NCI-H2107 (cell line): Measurements from ENCODE around the gene CDIP1.

ENCODE experiments used
- DNase-seq: peaks from one replicate; lab custom pipeline; 2025; lab: John Stamatoyannopoulos, UW

Gene CDIP1

GRCh38 chr16:4488499-4488967 is 50.0 kb downstream of the CDIP1 start:
- DNase-seq: no peak

- no peak for DNase-seq
These were observed 50.5 kb downstream of the CDIP1 start for GRCh38 chr16:4487955-4488498.

- no peak for DNase-seq
These were observed 52.3 kb downstream of the CDIP1 start for GRCh38 chr16:4486126-4486893.

- no peak for DNase-seq
These were observed 56.6 kb downstream of the CDIP1 start for GRCh38 chr16:4481963-4482362.

GRCh38 chr16:4481526-4481925 is 57.0 kb downstream of the CDIP1 start:
- no peak for DNase-seq

- no peak for DNase-seq
These were observed 60.6 kb downstream of the CDIP1 start for GRCh38 chr16:4477966-4478365.

GRCh38 chr16:4475880-4476788 is 62.4 kb downstream of the CDIP1 start, which contains the start of gene HMOX2:
Gene HMOX2 (plus strand): TSS chr16:4476398. CDS start chr16:4505525, 29,127 bp downstream.
- peak; percentile 86 for DNase-seq

GRCh38 chr16:4474192-4474961 is 64.2 kb downstream of the CDIP1 start, which contains the start of gene NMRAL1:
Gene NMRAL1 (minus strand): TSS chr16:4474625. CDS start chr16:4474132, 493 bp downstream.
- no peak for DNase-seq

- no peak for DNase-seq
These were observed 65.7 kb downstream of the CDIP1 start for GRCh38 chr16:4472880-4473279.

GRCh38 chr16:4471869-4472268 is 66.7 kb downstream of the CDIP1 start:
- no peak for DNase-seq

GRCh38 chr16:4468972-4469371 is 69.6 kb downstream of the CDIP1 start:
- no peak for DNase-seq

GRCh38 chr16:4467916-4468315 is 70.7 kb downstream of the CDIP1 start:
- DNase-seq: no peak

- DNase-seq: no peak
These were observed 72.4 kb downstream of the CDIP1 start for GRCh38 chr16:4465977-4466779.

- DNase-seq: no peak
These were observed 74.9 kb downstream of the CDIP1 start for GRCh38 chr16:4463522-4464163.

GRCh38 chr16:4461250-4462085 is 77.1 kb downstream of the CDIP1 start:
- DNase-seq: no peak

GRCh38 chr16:4460936-4461249 is 77.7 kb downstream of the CDIP1 start:
- DNase-seq: no peak
